GM12878 (cell line): ENCODE data around the gene PLEKHD1. TPM values are rescaled to one million over a fixed set of nuclear protein-coding genes. Genes with fewer than 3 reads are reported as not detected.

Source experiments
- ATAC-seq: fragments of 200-7000 bp; cut with Tn5 transposase; 3 replicates; pipeline ENCODE4 v1.9.1; 2020; ENCODE audit warnings: mild to moderate bottlenecking, moderate library complexity
- BruUV-seq: library from RNA; stranded (reverse); fragments of 400-500 nt; replicated peaks from 2 replicates; lab custom pipeline; 2021; lab: Mats Ljungman, UMichigan
- CTCF ChIA-PET: fragments of 300-600 bp; sonication (Branson Sonifier 250); formaldehyde crosslinking; extraction: SDS; loops from one replicate; lab custom pipeline; 2021; ENCODE audit warnings: inconsistent platforms; lab: Yijun Ruan, JAX
- POLR2A ChIA-PET: fragments of 350-600 bp; formaldehyde crosslinking; extraction: SDS; loops from one replicate; lab custom pipeline; 2021; ENCODE audit warnings: inconsistent platforms; lab: Charles Lee
- RAD21 ChIA-PET: fragments of 300-600 bp; sonication (Branson Sonifier 250); formaldehyde crosslinking; loops from one replicate; lab custom pipeline; 2023; ENCODE audit warnings: antibody characterized with exemption; ENCODE audit not compliant: unreplicated experiment; lab: Charles Lee
- SMC1A ChIA-PET: fragments of 300-600 bp; sonication (Branson Sonifier 250); formaldehyde crosslinking; loops from one replicate; lab custom pipeline; 2023; ENCODE audit not compliant: unreplicated experiment, uncharacterized antibody; lab: Charles Lee
- DNase-seq: peaks from one replicate; pipeline ENCODE4 v3.0.0-alpha.2; 2011; ENCODE audit warnings: low read depth, low spot score
- FAIRE-seq: peaks from 3 replicates; lab custom pipeline; 2011; peaks lifted over from hg19 to GRCh38; lab: Jason Lieb, UNC
- H2AFZ ChIP-seq: 2 replicates; pipeline ENCODE4 v1.6.0; 2011; ENCODE audit warnings: low read depth, low read length, control low read depth; ENCODE audit not compliant: control insufficient read depth
- H3K27ac ChIP-seq: 2 replicates; pipeline ENCODE4 v1.5.1; 2011; ENCODE audit warnings: control low read depth; ENCODE audit not compliant: control insufficient read depth, insufficient read depth
- H3K27me3 ChIP-seq, 2 experiments: replicated peaks in 1 of 2; 2 replicates each; pipeline versions ENCODE4 v1.6.0 to v1.6.1; 2011; ENCODE audit warnings: low read length in 1 of 2; ENCODE audit not compliant: control insufficient read depth in 2 of 2, insufficient read depth in 2 of 2
- H3K36me3 ChIP-seq, 2 experiments: 2 replicates each; pipeline ENCODE4 v1.5.1; 2011; ENCODE audit warnings: low read length in 1 of 2; ENCODE audit not compliant: control insufficient read depth in 2 of 2, insufficient read depth in 2 of 2
- H3K4me1 ChIP-seq: 2 replicates; pipeline ENCODE4 v1.6.1; 2011; ENCODE audit warnings: mild to moderate bottlenecking, low read length, moderate library complexity, mixed read lengths; ENCODE audit not compliant: control insufficient read depth, insufficient read depth
- H3K4me2 ChIP-seq: 2 replicates; pipeline ENCODE4 v1.6.0; 2011; ENCODE audit warnings: control low read depth; ENCODE audit not compliant: control insufficient read depth, insufficient read depth
- H3K4me3 ChIP-seq: fragments of 200-600 bp; sonication (generic); 2 replicates; pipeline ENCODE4 v1.5.1; 2016
- H3K79me2 ChIP-seq: 2 replicates; pipeline ENCODE4 v1.6.0; 2011; ENCODE audit warnings: low read length; ENCODE audit not compliant: control insufficient read depth, insufficient read depth
- H3K9ac ChIP-seq: 2 replicates; pipeline ENCODE4 v1.8.0; 2011; ENCODE audit warnings: low read length, control low read depth, mixed read lengths; ENCODE audit not compliant: control insufficient read depth, insufficient read depth
- H3K9me3 ChIP-seq: replicated peaks from 3 replicates; pipeline ENCODE4 v1.5.1; 2011; ENCODE audit warnings: mild to moderate bottlenecking, low read length; ENCODE audit not compliant: control insufficient read depth, insufficient read depth
- H4K20me1 ChIP-seq: 2 replicates; pipeline ENCODE4 v1.6.0; 2011; ENCODE audit not compliant: control insufficient read depth, insufficient read depth
- MEF2B ChIP-seq: fragments of 450-650 bp; IDR thresholded peaks from 2 replicates; pipeline ENCODE4 v1.6.1; 2018; ENCODE audit warnings: mild to moderate bottlenecking, moderate library complexity; ENCODE audit not compliant: partially characterized antibody, poor library complexity, severe bottlenecking
- MYC ChIP-seq: IDR thresholded peaks from 2 replicates; pipeline ENCODE4 v1.6.1; 2011; ENCODE audit warnings: mild to moderate bottlenecking, low read length, moderate library complexity, inconsistent platforms; ENCODE audit not compliant: insufficient read depth, insufficient replicate concordance, insufficient read length, severe bottlenecking
- PAX5 ChIP-seq: IDR thresholded peaks from 2 replicates; pipeline ENCODE4 v1.6.1; 2011; ENCODE audit warnings: low read depth, low read length, borderline replicate concordance
- PML ChIP-seq: IDR thresholded peaks from 2 replicates; pipeline ENCODE4 v1.6.1; 2012; ENCODE audit warnings: low read length, inconsistent platforms
- POU2F2 ChIP-seq: IDR thresholded peaks from 3 replicates; pipeline ENCODE4 v1.6.1; 2011; ENCODE audit warnings: low read depth, mild to moderate bottlenecking, low read length, borderline replicate concordance
- RBBP5 ChIP-seq: fragments of 200-600 bp; sonication (generic); conservative IDR thresholded peaks from 2 replicates; pipeline ENCODE4 v1.6.1; 2016
- STAT3 ChIP-seq: IDR thresholded peaks from 2 replicates; pipeline ENCODE4 v1.6.1; 2011; ENCODE audit warnings: low read depth, low read length, improper control_type of control experiment
- SUZ12 ChIP-seq: fragments of 200-600 bp; sonication (generic); IDR thresholded peaks from one replicate; pipeline ENCODE4 v1.6.1; 2018; ENCODE audit warnings: antibody characterized with exemption, mild to moderate bottlenecking; ENCODE audit not compliant: unreplicated experiment
- WGBS: methylation state at CpG from one replicate; pipeline ENCODE4 v1.1.6; 2016; ENCODE audit warnings: low lambda C conversion rate; ENCODE audit not compliant: insufficient replicate concordance, insufficient coverage; ENCODE audit errors: missing lambda C conversion rate; 5-methylcytosine and 5-hydroxymethylcytosine counted together
- in situ Hi-C: fragments of 300-500 bp; cut with MboI; formaldehyde crosslinking; loops from 9 replicates; pipeline ENCODE4 v1.14.3; 2018; ENCODE audit warnings: mixed read lengths
- intact Hi-C: fragments of 100-400 bp; cut with micrococcal nuclease; formaldehyde crosslinking; loops from one replicate; pipeline ENCODE4 v1.14.2; 2022; ENCODE audit not compliant: unreplicated experiment
- polyA plus RNA-seq, 11 experiments: library from polyadenylated mRNA; depleted of rRNA in 4 of 11; unstranded in 6 of 11; stranded (reverse) in 5 of 11; fragments of >200 nt; fragmentation: Nextera tagmentation in 4 of 11; fragmentation: Illumina TruSeq in 1 of 11; extraction: Ambion mirVana in 4 of 11; extraction: Trizol in 1 of 11; gene quantifications; 1 replicate in 1 of 11; 2 replicates in 10 of 11; pipeline versions ENCODE4 v1.2.1 to v1.2.3, GENCODE V29; 2011 to 2016; ENCODE audit warnings: inconsistent platforms in 2 of 11, missing spikeins in 2 of 11, low read depth in 1 of 11
- total RNA-seq, 4 experiments: library from RNA; depleted of rRNA in 3 of 4; stranded (reverse); fragments of >200 nt in 3 of 4; fragmentation: Illumina TruSeq in 1 of 4; extraction: Trizol in 1 of 4; gene quantifications; 2 replicates each; pipeline versions ENCODE4 v1.2.1 to v1.2.3, GENCODE V29; 2013 to 2021
- TF ChIP-seq, protein P1 (sequence below): fragments of 450-650 bp; IDR thresholded peaks from 2 replicates; pipeline ENCODE4 v1.6.1; 2017; ENCODE audit warnings: mild to moderate bottlenecking, low read depth, inconsistent platforms; ENCODE audit not compliant: poor library complexity, severe bottlenecking
- TF ChIP-seq, protein P2 (sequence below): fragments of 450-650 bp; formaldehyde crosslinking; IDR thresholded peaks from 2 replicates; pipeline ENCODE4 v1.5.0; 2022; ENCODE audit warnings: mild to moderate bottlenecking, missing genetic modification characterization
- TF ChIP-seq, protein P3 (sequence below): IDR thresholded peaks from 2 replicates; pipeline ENCODE4 v1.6.1; 2011; ENCODE audit warnings: borderline replicate concordance, low read depth, mild to moderate bottlenecking, moderate library complexity, mixed read lengths, low read length; ENCODE audit not compliant: insufficient read depth; ENCODE audit errors: extremely low read length

The PLEKHD1 gene
- total and polyA plus RNA-seq, 10 of the 15 experiments (the other 5 are each of a cell fraction or from before 2014, with no cell fraction given): 0.01 to 0.08 (median 0.04) TPM; not detected in 6

DNA sequence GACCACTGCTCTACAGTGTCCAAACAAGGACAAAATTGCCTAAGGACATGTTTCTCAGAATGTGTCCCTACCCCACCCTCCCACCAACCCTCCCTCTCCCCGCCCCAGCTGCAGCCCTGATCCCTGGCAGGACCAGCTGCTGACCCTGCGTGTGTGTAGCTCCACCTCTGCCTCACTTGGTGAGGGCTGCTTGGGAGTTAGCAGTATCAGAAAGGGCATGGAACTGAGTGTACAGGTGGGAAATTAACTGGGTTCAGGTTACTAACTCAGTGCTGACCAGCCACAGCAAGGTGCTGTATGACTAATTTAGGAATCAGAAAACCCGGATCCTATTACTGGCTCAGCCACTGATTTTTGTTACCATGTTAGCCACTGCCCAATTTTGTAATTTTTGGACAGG is 11.3 kb upstream of the PLEKHD1 start:
- Histone ChIP-seq H3K27ac (no peak overlapping the region), H3K4me2 (no peak overlapping the region), H3K4me3 (no peak overlapping the region), H3K9me3 (no peaks in the 10 kb centered on the region)
- intact Hi-C loops: loop anchor here (10.0 kb wide), 1 partner anchor 102 kb away; the partner anchor contains the start of gene CCDC177
- BruUV-seq: no TSS peak
- ChIA-PET RAD21 (no interaction called here), POLR2A (no interaction called here)
- TF ChIP-seq MEF2B (no peak), MYC (no peak), PAX5 (no peak), RBBP5 (no peak), PML (no peak), SUZ12 (no peak), POU2F2 (no peak), STAT3 (no peak)
- TF ChIP-seq, protein P1, sequence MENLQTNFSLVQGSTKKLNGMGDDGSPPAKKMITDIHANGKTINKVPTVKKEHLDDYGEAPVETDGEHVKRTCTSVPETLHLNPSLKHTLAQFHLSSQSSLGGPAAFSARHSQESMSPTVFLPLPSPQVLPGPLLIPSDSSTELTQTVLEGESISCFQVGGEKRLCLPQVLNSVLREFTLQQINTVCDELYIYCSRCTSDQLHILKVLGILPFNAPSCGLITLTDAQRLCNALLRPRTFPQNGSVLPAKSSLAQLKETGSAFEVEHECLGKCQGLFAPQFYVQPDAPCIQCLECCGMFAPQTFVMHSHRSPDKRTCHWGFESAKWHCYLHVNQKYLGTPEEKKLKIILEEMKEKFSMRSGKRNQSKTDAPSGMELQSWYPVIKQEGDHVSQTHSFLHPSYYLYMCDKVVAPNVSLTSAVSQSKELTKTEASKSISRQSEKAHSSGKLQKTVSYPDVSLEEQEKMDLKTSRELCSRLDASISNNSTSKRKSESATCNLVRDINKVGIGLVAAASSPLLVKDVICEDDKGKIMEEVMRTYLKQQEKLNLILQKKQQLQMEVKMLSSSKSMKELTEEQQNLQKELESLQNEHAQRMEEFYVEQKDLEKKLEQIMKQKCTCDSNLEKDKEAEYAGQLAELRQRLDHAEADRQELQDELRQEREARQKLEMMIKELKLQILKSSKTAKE: no peak
- TF ChIP-seq, protein P2, sequence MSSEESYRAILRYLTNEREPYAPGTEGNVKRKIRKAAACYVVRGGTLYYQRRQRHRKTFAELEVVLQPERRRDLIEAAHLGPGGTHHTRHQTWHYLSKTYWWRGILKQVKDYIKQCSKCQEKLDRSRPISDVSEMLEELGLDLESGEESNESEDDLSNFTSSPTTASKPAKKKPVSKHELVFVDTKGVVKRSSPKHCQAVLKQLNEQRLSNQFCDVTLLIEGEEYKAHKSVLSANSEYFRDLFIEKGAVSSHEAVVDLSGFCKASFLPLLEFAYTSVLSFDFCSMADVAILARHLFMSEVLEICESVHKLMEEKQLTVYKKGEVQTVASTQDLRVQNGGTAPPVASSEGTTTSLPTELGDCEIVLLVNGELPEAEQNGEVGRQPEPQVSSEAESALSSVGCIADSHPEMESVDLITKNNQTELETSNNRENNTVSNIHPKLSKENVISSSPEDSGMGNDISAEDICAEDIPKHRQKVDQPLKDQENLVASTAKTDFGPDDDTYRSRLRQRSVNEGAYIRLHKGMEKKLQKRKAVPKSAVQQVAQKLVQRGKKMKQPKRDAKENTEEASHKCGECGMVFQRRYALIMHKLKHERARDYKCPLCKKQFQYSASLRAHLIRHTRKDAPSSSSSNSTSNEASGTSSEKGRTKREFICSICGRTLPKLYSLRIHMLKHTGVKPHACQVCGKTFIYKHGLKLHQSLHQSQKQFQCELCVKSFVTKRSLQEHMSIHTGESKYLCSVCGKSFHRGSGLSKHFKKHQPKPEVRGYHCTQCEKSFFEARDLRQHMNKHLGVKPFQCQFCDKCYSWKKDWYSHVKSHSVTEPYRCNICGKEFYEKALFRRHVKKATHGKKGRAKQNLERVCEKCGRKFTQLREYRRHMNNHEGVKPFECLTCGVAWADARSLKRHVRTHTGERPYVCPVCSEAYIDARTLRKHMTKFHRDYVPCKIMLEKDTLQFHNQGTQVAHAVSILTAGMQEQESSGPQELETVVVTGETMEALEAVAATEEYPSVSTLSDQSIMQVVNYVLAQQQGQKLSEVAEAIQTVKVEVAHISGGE: no peak
- TF ChIP-seq, protein P3, sequence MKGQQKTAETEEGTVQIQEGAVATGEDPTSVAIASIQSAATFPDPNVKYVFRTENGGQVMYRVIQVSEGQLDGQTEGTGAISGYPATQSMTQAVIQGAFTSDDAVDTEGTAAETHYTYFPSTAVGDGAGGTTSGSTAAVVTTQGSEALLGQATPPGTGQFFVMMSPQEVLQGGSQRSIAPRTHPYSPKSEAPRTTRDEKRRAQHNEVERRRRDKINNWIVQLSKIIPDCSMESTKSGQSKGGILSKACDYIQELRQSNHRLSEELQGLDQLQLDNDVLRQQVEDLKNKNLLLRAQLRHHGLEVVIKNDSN: no peak
- TF ChIP-seq, all 136 proteins: peak for 0
- in situ Hi-C loops: no loop called here
- FAIRE-seq: no peak
- CTCF ChIA-PET: interaction anchor here (1.1 to 3.1 kb wide), 3 partner anchors 8 to 14 kb away, joined by 4 to 15 read pairs (median 14); no protein-coding TSS in a partner anchor
- SMC1A ChIA-PET: interaction anchor here (0.8 to 4.5 kb wide), 2 partner anchors 9 to 231 kb away, joined by 3 to 21 read pairs; no protein-coding TSS in a partner anchor
- Histone ChIP-seq H3K36me3 (no peaks in the 10 kb centered on the region), H3K9ac (no peak overlapping the region), H3K79me2 (no peaks in the 10 kb centered on the region), H4K20me1 (no peaks in the 10 kb centered on the region), H3K4me1 (no peaks in the 10 kb centered on the region), H3K27me3 (no peaks in the 10 kb centered on the region), H2AFZ (no peak overlapping the region)
- ATAC-seq: no peak
- 53% methylated on average over 2 of the region's 3 CpGs for WGBS
- DNase-seq: no peak
